ENCODE results near the gene PDE4B. TPM values are rescaled to one million over a fixed set of nuclear protein-coding genes. Genes with fewer than 3 reads are reported as not detected.
"Not testable (repeated sequence)": the region's sequence is repeated elsewhere in the genome, so short reads cannot be mapped to it uniquely, and the experiment has no call there.

The PDE4B gene
- total RNA-seq, 1 donor from 2014 or later, result 9.5 TPM

GRCh38 chr1:66134004-66134403 is 341.3 kb downstream of the PDE4B start:
- DNase-seq (ENCODE audit: low spot score), result no peak

- DNase-seq (ENCODE audit: low spot score), result no peak
Observed at GRCh38 chr1:66135161-66135560, 342.5 kb downstream of the PDE4B start.

DNA sequence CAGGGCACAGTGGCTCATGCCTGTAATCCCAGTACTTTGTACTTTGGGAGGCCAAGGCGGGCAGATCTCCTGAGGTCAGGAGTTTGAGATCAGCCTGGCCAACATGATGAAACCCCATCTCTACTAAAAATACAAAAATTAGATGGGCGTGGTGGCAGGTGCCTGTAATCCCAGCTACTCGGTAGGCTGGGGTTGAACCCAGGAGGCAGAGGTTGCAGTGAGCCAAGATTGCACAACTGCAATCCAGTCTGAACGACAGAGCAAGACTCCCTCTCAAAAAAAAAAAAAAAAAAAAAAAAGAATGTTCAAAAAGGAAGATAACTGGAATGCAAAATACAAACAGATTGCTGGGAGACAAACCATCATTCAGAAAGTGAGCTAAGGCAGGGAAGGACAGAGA is 343.7 kb downstream of the PDE4B start:
- DNase-seq (ENCODE audit: low spot score), result not testable (repeated sequence)

DNA sequence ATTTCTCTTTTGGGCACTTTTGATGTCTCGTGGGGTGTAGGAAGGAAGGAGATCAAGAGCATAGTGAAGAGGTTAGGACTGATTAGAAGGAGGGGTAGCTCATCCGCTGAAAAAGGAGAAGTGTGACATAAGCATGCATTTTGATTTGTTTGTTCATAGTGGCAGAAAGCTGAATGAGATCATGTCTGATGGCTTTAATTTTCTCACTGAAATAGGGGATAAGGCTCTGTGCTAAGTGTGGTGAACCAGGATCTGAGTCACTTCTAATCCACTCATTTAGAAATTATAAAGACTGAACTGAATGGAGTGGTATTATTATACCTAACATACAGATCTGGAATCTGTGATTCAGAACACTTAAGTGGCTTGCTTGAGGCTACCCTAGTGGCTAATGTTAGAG is 344.5 kb downstream of the PDE4B start:
- DNase-seq (ENCODE audit: low spot score), result no peak

GRCh38 chr1:66138613-66139012 is 345.9 kb downstream of the PDE4B start:
- DNase-seq (ENCODE audit: low spot score), result no peak

DNA sequence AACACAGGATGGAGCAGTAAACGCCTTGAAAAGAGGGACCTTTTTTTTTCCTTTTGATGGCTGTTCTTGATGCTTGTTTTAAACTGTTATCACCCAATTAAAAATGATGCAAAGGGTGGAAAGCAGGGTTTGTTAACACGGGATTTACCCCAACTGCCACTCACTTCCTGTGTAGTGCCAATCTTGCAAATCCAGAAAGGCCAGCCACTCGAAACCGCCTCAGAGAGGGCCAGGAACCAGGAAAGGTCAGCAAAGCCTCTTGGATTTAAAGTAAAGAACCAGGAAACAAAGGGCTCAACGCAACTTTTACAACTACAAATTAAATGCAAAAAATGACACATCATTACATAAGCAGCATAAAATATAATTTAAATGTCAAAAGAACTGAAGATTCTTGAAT is 347.4 kb downstream of the PDE4B start:
- no peak for DNase-seq (ENCODE audit: low spot score)

DNA sequence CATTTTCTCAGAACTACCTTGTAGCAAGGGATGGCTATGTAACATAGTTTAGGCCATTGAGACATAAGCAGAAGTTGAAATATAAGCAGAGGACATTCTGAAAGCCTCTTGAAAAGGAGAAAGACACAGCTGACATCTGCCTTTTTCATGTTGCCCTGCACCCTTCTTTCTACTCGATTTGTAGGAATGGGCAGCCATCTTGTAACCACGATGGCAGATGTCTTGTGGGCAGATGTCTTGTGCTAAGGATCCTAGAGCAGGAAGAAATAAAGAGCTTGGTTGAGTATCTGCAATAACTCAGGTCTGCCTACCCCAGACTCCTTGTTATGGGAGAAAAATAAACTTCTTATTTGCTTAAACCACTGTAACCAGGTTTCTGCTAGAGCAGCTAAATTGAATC is 351.0 kb downstream of the PDE4B start:
- DNase-seq (ENCODE audit: low spot score), result no peak

GRCh38 chr1:66147226-66147835 is 354.6 kb downstream of the PDE4B start:
- DNase-seq (ENCODE audit: low spot score), result no peak

GRCh38 chr1:66152034-66152433 is 359.3 kb downstream of the PDE4B start:
- no peak for DNase-seq (ENCODE audit: low spot score)

- DNase-seq (ENCODE audit: low spot score), result no peak
Observed at GRCh38 chr1:66154394-66154793, 361.7 kb downstream of the PDE4B start.

GRCh38 chr1:66156144-66156543 is 363.4 kb downstream of the PDE4B start:
- DNase-seq (ENCODE audit: low spot score), result no peak

DNA sequence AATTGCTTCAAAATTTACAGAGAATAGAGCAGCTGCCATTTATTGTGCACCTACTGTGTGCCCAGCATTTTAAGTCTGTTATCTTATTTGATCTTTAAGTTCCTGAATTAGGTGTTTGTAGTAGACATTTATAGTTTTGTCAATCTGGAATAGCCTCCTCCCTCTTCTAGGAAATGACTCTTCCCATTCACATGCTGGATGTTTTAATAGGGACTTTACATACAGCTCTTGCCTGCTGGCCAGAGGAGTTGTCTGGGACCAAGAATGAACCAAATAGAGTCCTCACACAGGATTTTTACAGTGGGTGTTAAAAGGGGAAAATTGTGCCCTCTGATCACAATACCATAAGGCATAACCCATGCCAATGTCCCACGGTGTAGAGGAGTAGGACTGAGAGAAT is 367.1 kb downstream of the PDE4B start:
- DNase-seq (ENCODE audit: low spot score), result no peak

GRCh38 chr1:66160719-66161118 is 368.0 kb downstream of the PDE4B start:
- DNase-seq (ENCODE audit: low spot score), result no peak

GRCh38 chr1:66166753-66167152 is 374.1 kb downstream of the PDE4B start:
- no peak for DNase-seq (ENCODE audit: low spot score)

- no peak for DNase-seq (ENCODE audit: low spot score)
Observed at GRCh38 chr1:66167267-66167666, 374.6 kb downstream of the PDE4B start.

GRCh38 chr1:66168467-66168887 is 375.8 kb downstream of the PDE4B start:
- no peak for DNase-seq (ENCODE audit: low spot score)

GRCh38 chr1:66168948-66169671 is 376.4 kb downstream of the PDE4B start:
- DNase-seq (ENCODE audit: low spot score), result no peak

DNA sequence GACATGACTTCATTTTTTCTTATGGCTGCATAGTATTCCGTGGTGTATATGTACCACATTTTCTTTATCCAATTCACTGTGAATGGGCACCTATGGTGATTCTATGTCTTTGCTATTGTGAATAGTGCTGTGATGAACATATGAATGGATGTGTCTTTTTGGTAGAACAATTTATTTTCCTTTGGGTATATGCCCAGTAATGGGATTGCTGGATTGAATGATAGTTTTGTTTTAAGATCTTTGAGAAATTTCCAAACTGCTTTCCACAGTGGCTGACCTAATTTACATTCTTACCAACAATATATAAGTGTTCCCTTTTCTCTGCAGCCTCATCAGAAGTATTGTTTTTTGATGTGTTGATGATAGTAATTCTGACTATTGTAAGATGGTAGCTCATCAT is 379.6 kb downstream of the PDE4B start:
- no peak for DNase-seq (ENCODE audit: low spot score)

- DNase-seq (ENCODE audit: low spot score), result no peak
Observed at GRCh38 chr1:66175098-66175497, 382.4 kb downstream of the PDE4B start.

- no peak for DNase-seq (ENCODE audit: low spot score)
Observed at GRCh38 chr1:66175581-66175980, 382.9 kb downstream of the PDE4B start.

DNA sequence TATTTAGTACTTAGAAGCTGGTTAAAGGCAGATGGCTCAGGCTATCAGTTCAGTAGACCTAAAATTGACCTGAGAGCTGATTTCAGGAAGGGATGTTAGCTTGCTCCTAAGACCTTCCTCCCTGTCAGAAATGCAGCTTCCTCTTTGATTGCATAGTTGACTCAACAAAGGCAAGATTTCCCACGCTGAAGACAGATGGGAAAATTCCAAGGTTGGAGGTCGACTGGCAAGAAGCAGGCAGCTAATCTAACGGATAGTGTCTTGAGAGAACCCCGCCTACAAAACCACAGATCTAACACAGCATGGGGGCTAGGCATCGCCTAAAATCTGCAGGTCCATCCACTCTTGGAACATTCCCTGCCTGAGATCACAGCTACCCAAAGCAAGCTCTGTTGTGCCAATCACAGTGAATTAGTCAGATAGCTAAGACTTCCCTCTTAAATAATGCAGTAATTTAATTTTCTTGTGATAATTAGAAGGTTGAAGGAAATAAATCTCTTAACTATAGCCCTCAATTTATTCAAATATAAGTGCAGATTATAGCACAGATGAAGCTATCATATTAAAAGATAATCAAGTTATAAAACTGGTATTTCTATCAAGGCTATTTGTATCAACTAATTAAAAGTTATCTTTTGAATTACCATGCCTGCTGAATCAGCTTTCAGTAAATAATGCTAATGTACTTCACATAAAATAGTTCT is 383.5 kb downstream of the PDE4B start:
- DNase-seq (ENCODE audit: low spot score), result no peak

- no peak for DNase-seq (ENCODE audit: low spot score)
Observed at GRCh38 chr1:66176832-66177231, 384.1 kb downstream of the PDE4B start.

GRCh38 chr1:66177510-66177909 is 384.8 kb downstream of the PDE4B start:
- no peak for DNase-seq (ENCODE audit: low spot score)

Measured in ureter (tissue), 1 donor.